HG02678 (cell line): ENCODE results near the gene TSPAN14.

Experiments
- ATAC-seq: cut with Tn5 transposase; IDR thresholded peaks from one replicate; pipeline ENCODE4 v1.9.1; 2021; ENCODE audit warnings: mild to moderate bottlenecking, moderate library complexity; ENCODE audit not compliant: unreplicated experiment

Gene TSPAN14

GRCh38 chr10:80454513-80455460 lies 677 bp downstream of the TSPAN14 start:
- ATAC-seq: peak; percentile 24

- ATAC-seq: no peak
Observed at GRCh38 chr10:80455461-80456349, 1.6 kb downstream of the TSPAN14 start.

- no peak for ATAC-seq
Observed at GRCh38 chr10:80457554-80458262, 3.6 kb downstream of the TSPAN14 start.

- ATAC-seq: no peak
Observed at GRCh38 chr10:80458263-80458625, 4.1 kb downstream of the TSPAN14 start.

GRCh38 chr10:80458638-80459037 lies 4.5 kb downstream of the TSPAN14 start:
- ATAC-seq: no peak

GRCh38 chr10:80459047-80459865 lies 5.1 kb downstream of the TSPAN14 start:
- peak; percentile 45 for ATAC-seq

GRCh38 chr10:80460399-80461207 lies 6.5 kb downstream of the TSPAN14 start:
- ATAC-seq: no peak

- no peak for ATAC-seq
Observed at GRCh38 chr10:80461208-80462183, 7.4 kb downstream of the TSPAN14 start.

- ATAC-seq: no peak
Observed at GRCh38 chr10:80462299-80462980, 8.3 kb downstream of the TSPAN14 start.

GRCh38 chr10:80462981-80463741 lies 9.1 kb downstream of the TSPAN14 start:
- peak; percentile 27 for ATAC-seq

- ATAC-seq: no peak
Observed at GRCh38 chr10:80463868-80464267, 9.8 kb downstream of the TSPAN14 start.

GRCh38 chr10:80464557-80465450 lies 10.7 kb downstream of the TSPAN14 start:
- ATAC-seq: no peak

- no peak for ATAC-seq
Observed at GRCh38 chr10:80465451-80465835, 11.3 kb downstream of the TSPAN14 start.

- peak; percentile 70 for ATAC-seq
Observed at GRCh38 chr10:80465839-80466590, 11.9 kb downstream of the TSPAN14 start.

GRCh38 chr10:80466724-80467326 lies 12.7 kb downstream of the TSPAN14 start:
- ATAC-seq: no peak
